Upper lobe of right lung (tissue), 1 donor: Measurements from ENCODE around the gene RANBP2. TPM values are rescaled to one million over a fixed set of nuclear protein-coding genes. Genes with fewer than 3 reads are reported as not detected.

Experiments
- ATAC-seq: fragments of 200-7000 bp; cut with Tn5 transposase; one replicate; pipeline ENCODE4 v1.9.1; 2020; ENCODE audit warnings: mild to moderate bottlenecking, moderate library complexity
- DNase-seq: peaks from one replicate; pipeline ENCODE4 v3.0.0-alpha.2; 2020
- H3K27ac ChIP-seq: fragments of 200-600 bp; one replicate; pipeline ENCODE4 v1.8.0; 2022
- H3K27me3 ChIP-seq: fragments of 200-600 bp; one replicate; pipeline ENCODE4 v1.8.0; 2022; ENCODE audit warnings: mild to moderate bottlenecking
- H3K36me3 ChIP-seq: fragments of 200-600 bp; one replicate; pipeline ENCODE4 v1.8.0; 2022
- H3K4me1 ChIP-seq: fragments of 200-600 bp; one replicate; pipeline ENCODE4 v1.8.0; 2022
- H3K4me3 ChIP-seq: fragments of 200-600 bp; one replicate; pipeline ENCODE4 v1.8.0; 2022; ENCODE audit warnings: mild to moderate bottlenecking
- H3K9me3 ChIP-seq: fragments of 200-600 bp; one replicate; pipeline ENCODE4 v1.8.0; 2022
- intact Hi-C: fragments of 100-400 bp; cut with DNase I; formaldehyde crosslinking; loops from one replicate; pipeline ENCODE4 v1.11.0; 2022
- total RNA-seq: library from RNA; stranded (reverse); fragmentation: NEBNext Ultra II Directional; extraction: Animal tissue kit (Norgen Biotek cat#: 25700); gene quantifications from one replicate; pipeline ENCODE4 v1.2.1, GENCODE V29; 2021
- TF ChIP-seq, protein P1 (sequence below): fragments of 200-600 bp; IDR thresholded peaks from one replicate; pipeline ENCODE4 v1.8.0; 2022; ENCODE audit warnings: antibody characterized with exemption
- donor health status: DM: no; HTN: yes; CAD: no; lungs with severe emphysema.

Gene RANBP2
- total RNA-seq, 1 donor from 2014 or later, result 77.0 TPM

DNA sequence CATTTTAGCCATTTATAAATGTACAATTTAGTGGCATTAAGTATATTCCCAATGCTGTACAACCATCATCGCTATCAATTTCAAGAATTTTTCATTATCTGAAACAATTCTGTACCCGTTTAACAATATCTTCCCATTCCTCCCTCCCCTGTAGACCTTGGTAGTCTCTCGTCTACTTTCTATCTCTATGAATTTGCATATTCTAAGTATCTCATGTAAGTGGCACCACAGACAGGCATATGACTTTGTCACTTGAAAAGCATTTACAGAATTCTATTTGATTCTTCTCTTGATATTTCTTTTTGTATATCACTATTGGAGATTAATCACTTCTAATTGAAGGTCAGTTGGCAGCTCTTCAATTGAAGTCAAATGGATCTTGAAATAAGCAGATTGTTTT lies 115.3 kb downstream of the RANBP2 start:
- H3K27me3 ChIP-seq, result no peaks in the 10 kb centered on the region
- no peak overlapping the region for H3K27ac ChIP-seq
- ATAC-seq (no peak), DNase-seq (no peak)
- intact Hi-C loops, result no loop called here
- H3K4me3 ChIP-seq, result no peak overlapping the region
- TF ChIP-seq, protein P1, sequence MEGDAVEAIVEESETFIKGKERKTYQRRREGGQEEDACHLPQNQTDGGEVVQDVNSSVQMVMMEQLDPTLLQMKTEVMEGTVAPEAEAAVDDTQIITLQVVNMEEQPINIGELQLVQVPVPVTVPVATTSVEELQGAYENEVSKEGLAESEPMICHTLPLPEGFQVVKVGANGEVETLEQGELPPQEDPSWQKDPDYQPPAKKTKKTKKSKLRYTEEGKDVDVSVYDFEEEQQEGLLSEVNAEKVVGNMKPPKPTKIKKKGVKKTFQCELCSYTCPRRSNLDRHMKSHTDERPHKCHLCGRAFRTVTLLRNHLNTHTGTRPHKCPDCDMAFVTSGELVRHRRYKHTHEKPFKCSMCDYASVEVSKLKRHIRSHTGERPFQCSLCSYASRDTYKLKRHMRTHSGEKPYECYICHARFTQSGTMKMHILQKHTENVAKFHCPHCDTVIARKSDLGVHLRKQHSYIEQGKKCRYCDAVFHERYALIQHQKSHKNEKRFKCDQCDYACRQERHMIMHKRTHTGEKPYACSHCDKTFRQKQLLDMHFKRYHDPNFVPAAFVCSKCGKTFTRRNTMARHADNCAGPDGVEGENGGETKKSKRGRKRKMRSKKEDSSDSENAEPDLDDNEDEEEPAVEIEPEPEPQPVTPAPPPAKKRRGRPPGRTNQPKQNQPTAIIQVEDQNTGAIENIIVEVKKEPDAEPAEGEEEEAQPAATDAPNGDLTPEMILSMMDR, result no peak
- no peaks in the 10 kb centered on the region for H3K4me1 ChIP-seq
- H3K9me3 ChIP-seq, result no peaks in the 10 kb centered on the region
- H3K36me3 ChIP-seq, result no peaks in the 10 kb centered on the region

DNA sequence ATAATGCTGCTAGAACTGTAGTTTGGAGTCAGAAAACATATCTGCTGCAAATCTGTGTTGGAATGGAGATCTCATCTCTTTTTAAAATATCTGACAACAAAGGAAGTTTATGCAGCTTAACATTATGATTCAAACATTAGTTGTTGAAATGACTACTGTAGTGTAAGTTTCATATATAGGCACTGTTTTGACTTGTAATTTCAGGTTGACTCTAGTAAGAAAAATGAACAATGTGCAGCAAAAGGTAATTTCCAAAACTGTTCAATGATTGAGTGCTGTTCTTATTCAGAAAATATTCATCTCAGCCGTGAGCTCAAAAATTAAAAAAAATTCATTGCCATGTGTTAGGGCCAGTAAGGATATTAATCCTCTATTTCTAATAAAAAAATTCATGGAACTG lies 115.8 kb downstream of the RANBP2 start:
- H3K4me3 ChIP-seq, result no peak overlapping the region
- no peaks in the 10 kb centered on the region for H3K27me3 ChIP-seq
- DNase-seq, result no peak
- H3K4me1 ChIP-seq, result no peaks in the 10 kb centered on the region
- H3K36me3 ChIP-seq, result no peaks in the 10 kb centered on the region
- H3K27ac ChIP-seq, result no peak overlapping the region
- ATAC-seq, result no peak
- TF ChIP-seq, protein P1, result no peak
- intact Hi-C loops, result no loop called here
- no peaks in the 10 kb centered on the region for H3K9me3 ChIP-seq

Other genes starting within 250 kb of the RANBP2 start
- 97.6 TPM for gene LIMS1, start 185.0 kb upstream of the RANBP2 start, total RNA-seq
- 2.9 TPM for gene CCDC138, start 67.3 kb downstream of the RANBP2 start, total RNA-seq